ENCODE data around the gene HTR1B. TPM values are rescaled to one million over a fixed set of nuclear protein-coding genes. Genes with fewer than 3 reads are reported as not detected.
A peak's percentile ranks its signal among the peaks of the same experiment; 100 is the strongest.

The HTR1B gene
- total RNA-seq, 1 experiment from 2014 or later = 0.74 TPM

- H4K20me1 ChIP-seq (ENCODE audit: insufficient read depth) = no peaks in the 10 kb centered on the region
- POLR2A ChIA-PET = no interaction called here
- no peaks in the 10 kb centered on the region for H3K4me1 ChIP-seq (ENCODE audit: control insufficient read depth in 1 of 2, insufficient read depth in 2 of 2, low read length in 2 of 2)
- no peaks in the 10 kb centered on the region for H3K9me2 ChIP-seq (ENCODE audit: insufficient read depth)
- CTCF ChIA-PET = no interaction called here
- RAD21 ChIA-PET (ENCODE audit: low non-redundant PET in 1 of 2, low total read pairs in 2 of 2, uncharacterized antibody in 2 of 2, unreplicated experiment in 2 of 2) = no interaction called here
- BruUV-seq (replicated peaks) = no TSS peak
- ATAC-seq (no peak), DNase-seq (ENCODE audit: low read depth, low spot score) (peak; percentile 4)
- no peaks in the 10 kb centered on the region for H3K36me3 ChIP-seq (ENCODE audit: control insufficient read depth in 1 of 2, insufficient read depth in 2 of 2, low read length in 2 of 2)
- no peak overlapping the region for H3K9ac ChIP-seq (ENCODE audit: low read length)
- H3K4me2 ChIP-seq (ENCODE audit: low read length) = no peak overlapping the region
- peaks cover 0 to 14% of the 10 kb centered on the region in 2 experiments; a peak in 1 of 4 replicates for H3K9me3 ChIP-seq (ENCODE audit: control insufficient read depth in 1 of 2, insufficient read depth in 1 of 2, low read depth in 1 of 2, low read length in 2 of 2)
- H3K27ac ChIP-seq (ENCODE audit: low read depth, low read length) = no peak overlapping the region
- no peaks in the 10 kb centered on the region for H3K27me3 ChIP-seq (ENCODE audit: insufficient read depth, low read length)
- TF ChIP-seq ZFX (IDR thresholded peaks at IDR 0.05) (no peak), SIN3A (IDR thresholded peaks at IDR 0.05; ENCODE audit: low read depth) (no peak)
- H2AFZ ChIP-seq (ENCODE audit: low read depth, low read length, poor library complexity, severe bottlenecking) = no peak overlapping the region
- no peak overlapping the region for H3K4me3 ChIP-seq (replicated peaks in 1 of 2; ENCODE audit: low read depth in 1 of 2, low read length in 2 of 2)
- no peaks in the 10 kb centered on the region for H3K79me2 ChIP-seq (ENCODE audit: insufficient read depth, low read length)
- intact Hi-C loops (cut with micrococcal nuclease) = no loop called here
Measured at GRCh38 chr6:77511860-77512259, 48.6 kb upstream of the HTR1B start.

DNA sequence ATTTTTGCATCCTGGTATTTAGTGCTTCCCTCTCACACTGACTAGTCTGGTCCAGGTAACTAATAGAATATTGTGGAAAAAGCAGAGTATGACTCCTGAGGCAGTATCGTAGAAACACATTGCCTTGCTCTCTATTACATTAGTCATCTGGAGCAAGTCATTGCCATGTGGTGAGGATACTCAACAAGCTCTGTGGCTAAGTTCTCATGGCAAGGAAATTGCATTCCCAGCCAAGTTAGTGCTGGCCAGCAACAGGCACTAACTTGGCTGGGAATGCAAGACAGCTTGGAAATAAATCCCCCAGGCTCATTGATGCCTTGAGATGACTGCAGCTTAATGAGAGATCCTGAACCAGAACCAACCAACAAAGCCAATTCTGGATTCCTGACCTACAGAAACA lies 39.7 kb upstream of the HTR1B start:
- RAD21 ChIA-PET (ENCODE audit: low non-redundant PET in 1 of 2, low total read pairs in 2 of 2, uncharacterized antibody in 2 of 2, unreplicated experiment in 2 of 2) = no interaction called here
- Histone ChIP-seq H3K27me3 (ENCODE audit: insufficient read depth, low read length) (no peaks in the 10 kb centered on the region), H3K36me3 (ENCODE audit: control insufficient read depth in 1 of 2, insufficient read depth in 2 of 2, low read length in 2 of 2) (no peaks in the 10 kb centered on the region), H4K20me1 (ENCODE audit: insufficient read depth) (no peaks in the 10 kb centered on the region), H3K4me3 (replicated peaks in 1 of 2; ENCODE audit: low read depth in 1 of 2, low read length in 2 of 2) (no peak overlapping the region), H3K4me1 (ENCODE audit: control insufficient read depth in 1 of 2, insufficient read depth in 2 of 2, low read length in 2 of 2) (no peaks in the 10 kb centered on the region), H3K79me2 (ENCODE audit: insufficient read depth, low read length) (no peaks in the 10 kb centered on the region), H3K9me2 (ENCODE audit: insufficient read depth) (no peaks in the 10 kb centered on the region), H3K9me3 (ENCODE audit: control insufficient read depth in 1 of 2, insufficient read depth in 1 of 2, low read depth in 1 of 2, low read length in 2 of 2) (no peaks in the 10 kb centered on the region), H2AFZ (ENCODE audit: low read depth, low read length, poor library complexity, severe bottlenecking) (no peak overlapping the region), H3K27ac (ENCODE audit: low read depth, low read length) (no peak overlapping the region), H3K4me2 (ENCODE audit: low read length) (no peak overlapping the region), H3K9ac (ENCODE audit: low read length) (no peak overlapping the region)
- TF ChIP-seq FOSL1 (IDR thresholded peaks at IDR 0.05; ENCODE audit: low read depth) = no peak
- no peak for TF ChIP-seq SP1 (IDR thresholded peaks at IDR 0.05; ENCODE audit: low read depth)
- BruUV-seq (replicated peaks) = no TSS peak
- ATAC-seq (no peak), DNase-seq (ENCODE audit: low read depth, low spot score) (no peak)
- CTCF ChIA-PET = no interaction called here
- intact Hi-C loops (cut with micrococcal nuclease) = no loop called here
- POLR2A ChIA-PET = no interaction called here

GRCh38 chr6:77492530-77492929 lies 29.2 kb upstream of the HTR1B start:
- H3K9ac ChIP-seq (ENCODE audit: low read length) = no peak overlapping the region
- H2AFZ ChIP-seq (ENCODE audit: low read depth, low read length, poor library complexity, severe bottlenecking) = no peak overlapping the region
- RAD21 ChIA-PET (ENCODE audit: low non-redundant PET in 1 of 2, low total read pairs in 2 of 2, uncharacterized antibody in 2 of 2, unreplicated experiment in 2 of 2) = no interaction called here
- H3K9me3 ChIP-seq (ENCODE audit: control insufficient read depth in 1 of 2, insufficient read depth in 1 of 2, low read depth in 1 of 2, low read length in 2 of 2) = no peaks in the 10 kb centered on the region
- CTCF ChIA-PET = no interaction called here
- ATAC-seq (no peak), DNase-seq (ENCODE audit: low read depth, low spot score) (no peak)
- no peaks in the 10 kb centered on the region for H3K36me3 ChIP-seq (ENCODE audit: control insufficient read depth in 1 of 2, insufficient read depth in 2 of 2, low read length in 2 of 2)
- intact Hi-C loops (cut with micrococcal nuclease) = no loop called here
- no peaks in the 10 kb centered on the region for H3K9me2 ChIP-seq (ENCODE audit: insufficient read depth)
- H3K4me2 ChIP-seq (ENCODE audit: low read length) = no peak overlapping the region
- H3K4me1 ChIP-seq (ENCODE audit: control insufficient read depth in 1 of 2, insufficient read depth in 2 of 2, low read length in 2 of 2) = no peaks in the 10 kb centered on the region
- H3K27me3 ChIP-seq (ENCODE audit: insufficient read depth, low read length) = no peaks in the 10 kb centered on the region
- no peak for TF ChIP-seq SRF (IDR thresholded peaks at IDR 0.05; ENCODE audit: low read depth)
- TF ChIP-seq, protein P1, sequence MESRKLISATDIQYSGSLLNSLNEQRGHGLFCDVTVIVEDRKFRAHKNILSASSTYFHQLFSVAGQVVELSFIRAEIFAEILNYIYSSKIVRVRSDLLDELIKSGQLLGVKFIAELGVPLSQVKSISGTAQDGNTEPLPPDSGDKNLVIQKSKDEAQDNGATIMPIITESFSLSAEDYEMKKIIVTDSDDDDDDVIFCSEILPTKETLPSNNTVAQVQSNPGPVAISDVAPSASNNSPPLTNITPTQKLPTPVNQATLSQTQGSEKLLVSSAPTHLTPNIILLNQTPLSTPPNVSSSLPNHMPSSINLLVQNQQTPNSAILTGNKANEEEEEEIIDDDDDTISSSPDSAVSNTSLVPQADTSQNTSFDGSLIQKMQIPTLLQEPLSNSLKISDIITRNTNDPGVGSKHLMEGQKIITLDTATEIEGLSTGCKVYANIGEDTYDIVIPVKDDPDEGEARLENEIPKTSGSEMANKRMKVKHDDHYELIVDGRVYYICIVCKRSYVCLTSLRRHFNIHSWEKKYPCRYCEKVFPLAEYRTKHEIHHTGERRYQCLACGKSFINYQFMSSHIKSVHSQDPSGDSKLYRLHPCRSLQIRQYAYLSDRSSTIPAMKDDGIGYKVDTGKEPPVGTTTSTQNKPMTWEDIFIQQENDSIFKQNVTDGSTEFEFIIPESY (IDR thresholded peaks at IDR 0.05; ENCODE audit: extremely low read depth, insufficient replicate concordance, low read length) = no peak
- TF ChIP-seq POLR2AphosphoS5 (IDR thresholded peaks at IDR 0.05; ENCODE audit: low read depth, low read length) = no peak
- TF ChIP-seq EGR1 (IDR thresholded peaks at IDR 0.05; ENCODE audit: low read depth) = no peak
- TF ChIP-seq CTCF (IDR thresholded peaks at IDR 0.05 in 2 of 3, conservative IDR thresholded peaks at IDR 0.05 in 1 of 3; ENCODE audit: borderline replicate concordance in 1 of 3, insufficient read depth in 1 of 3, low read depth in 2 of 3, low read length in 2 of 3) = no peak
- no peak for TF ChIP-seq TCF7L2 (IDR thresholded peaks at IDR 0.05; ENCODE audit: borderline replicate concordance, extremely low read depth, insufficient read depth, insufficient read length)
- TF ChIP-seq JUND (IDR thresholded peaks at IDR 0.05) = no peak
- TF ChIP-seq EZH2 (IDR thresholded peaks at IDR 0.05) = no peak
- H3K4me3 ChIP-seq (replicated peaks in 1 of 2; ENCODE audit: low read depth in 1 of 2, low read length in 2 of 2) = no peak overlapping the region
- BruUV-seq (replicated peaks) = no TSS peak
- H4K20me1 ChIP-seq (ENCODE audit: insufficient read depth) = no peaks in the 10 kb centered on the region
- no peaks in the 10 kb centered on the region for H3K79me2 ChIP-seq (ENCODE audit: insufficient read depth, low read length)
- no peak overlapping the region for H3K27ac ChIP-seq (ENCODE audit: low read depth, low read length)
- POLR2A ChIA-PET = no interaction called here
